Activated CD4-positive, CD25-positive, alpha-beta regulatory T cell (primary cell): ENCODE measurements around the gene MMP24.

Source experiments
- DNase-seq, 4 experiments: peaks; one replicate each; lab custom pipeline; 2025; lab: John Stamatoyannopoulos, UW

MMP24 gene

GRCh38 chr20:35279040-35279439 is 52.5 kb downstream of the MMP24 start:
- no peak for DNase-seq

GRCh38 chr20:35279533-35280174 is 53.2 kb downstream of the MMP24 start:
- no peak for DNase-seq

DNA sequence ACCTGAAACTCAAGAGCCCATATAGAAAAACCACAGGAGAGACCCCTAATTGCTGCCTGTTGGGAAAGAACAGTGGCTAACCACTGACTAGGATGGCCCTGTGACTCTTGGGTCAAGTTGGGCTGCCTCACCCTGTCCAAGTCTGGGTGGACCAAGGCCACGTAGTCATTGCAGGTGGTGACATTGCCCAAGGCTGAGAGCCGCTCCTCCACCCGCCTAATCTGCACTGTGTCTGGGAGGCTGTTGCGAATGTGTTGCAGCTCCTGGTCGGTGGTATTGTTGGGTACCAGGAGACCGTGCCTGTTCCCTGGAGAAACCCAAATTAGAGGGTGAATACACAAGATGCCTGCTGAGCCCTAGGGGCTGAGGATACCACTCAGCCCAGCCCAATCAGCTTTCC is 54.0 kb downstream of the MMP24 start:
- DNase-seq, result no peak

DNA sequence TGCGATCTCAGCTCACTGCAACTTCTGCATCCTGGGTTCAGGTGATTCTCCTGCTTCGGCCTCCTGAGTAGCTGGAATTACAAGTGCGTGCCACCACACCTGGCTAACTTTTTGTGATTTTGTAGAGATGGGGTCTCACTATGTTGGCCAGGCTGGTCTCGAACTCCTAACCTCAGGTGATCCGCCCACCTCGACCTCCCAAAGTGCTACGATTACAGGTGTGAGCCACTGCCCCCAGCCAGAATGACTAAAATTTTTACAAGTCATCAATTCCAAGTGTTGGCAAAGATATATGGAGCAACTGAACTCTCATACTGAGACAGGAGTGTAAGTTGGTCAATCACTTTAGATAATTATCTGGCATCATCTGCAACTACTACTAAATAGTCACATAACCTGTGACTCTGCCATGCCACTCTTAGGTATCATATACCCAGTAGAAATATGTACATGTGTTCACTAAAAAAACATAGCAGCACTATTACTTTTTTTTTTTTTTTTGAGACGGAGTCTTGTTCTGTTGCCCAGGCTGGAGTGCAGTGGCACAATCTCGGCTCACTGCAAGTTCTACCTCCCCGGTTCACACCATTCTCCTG is 55.1 kb downstream of the MMP24 start:
- no peak for DNase-seq

DNA sequence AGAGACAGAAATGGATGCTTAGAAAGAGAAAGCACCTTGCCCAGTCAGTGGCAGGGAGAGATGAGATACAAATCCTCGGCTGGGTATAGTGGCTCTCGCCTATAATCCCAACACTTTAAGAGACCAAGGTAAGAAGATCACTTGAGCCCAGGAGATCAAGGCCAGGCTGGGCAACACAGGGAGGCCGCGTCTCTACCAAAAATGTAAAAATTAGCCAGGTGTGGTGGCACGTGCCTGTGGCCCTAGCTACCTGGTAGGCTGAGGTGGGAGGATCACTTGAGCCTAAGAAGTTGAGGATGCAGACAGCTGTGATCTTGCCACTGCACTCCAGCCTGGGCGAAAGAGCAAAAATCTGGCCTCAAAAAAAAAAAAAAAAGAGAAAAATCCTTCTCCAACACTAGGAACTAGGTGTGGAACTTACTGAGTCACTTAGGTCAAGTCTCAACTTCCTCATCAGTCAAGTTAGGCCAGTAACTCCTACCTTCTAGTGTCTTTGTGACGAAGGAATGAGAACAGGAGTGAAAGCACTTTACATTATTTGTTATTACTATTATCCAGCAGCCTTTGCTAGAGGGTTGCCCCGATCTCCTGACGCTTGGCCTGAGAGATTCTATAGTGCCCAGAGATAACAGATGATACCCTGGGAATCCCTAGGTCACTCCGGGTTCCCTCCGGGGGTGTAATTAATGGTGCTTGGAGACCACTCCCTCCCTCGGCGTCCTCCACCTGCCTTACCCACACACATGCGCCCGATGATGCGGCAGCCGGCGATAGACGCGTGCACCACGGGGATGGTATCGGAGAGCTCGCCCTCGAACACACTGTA is 57.2 kb downstream of the MMP24 start:
- no peak for DNase-seq

GRCh38 chr20:35284267-35284991 is 57.9 kb downstream of the MMP24 start, which contains the start of gene EIF6:
TSS of gene EIF6 (minus strand) at chr20:35284772. CDS start at chr20:35284487, 285 bp downstream.
- peak; percentile 50 to 66 (median 64) for DNase-seq

GRCh38 chr20:35284992-35285805 is 58.7 kb downstream of the MMP24 start:
- DNase-seq, result no peak

DNA sequence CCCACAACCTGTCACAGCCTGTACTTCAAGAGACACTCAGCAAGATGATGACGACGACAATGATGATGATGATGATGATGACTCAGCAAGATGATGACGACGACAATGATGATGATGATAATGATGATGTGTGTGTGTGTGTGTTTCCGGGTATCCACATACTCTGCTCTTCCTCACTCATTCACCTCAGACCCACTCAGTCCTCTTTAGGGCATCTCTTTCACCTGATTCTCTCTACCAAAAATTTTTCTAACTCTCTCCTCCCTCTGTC is 59.3 kb downstream of the MMP24 start:
- no peak for DNase-seq

- DNase-seq, result no peak
These were observed 59.8 kb downstream of the MMP24 start for GRCh38 chr20:35286077-35286898.

DNA sequence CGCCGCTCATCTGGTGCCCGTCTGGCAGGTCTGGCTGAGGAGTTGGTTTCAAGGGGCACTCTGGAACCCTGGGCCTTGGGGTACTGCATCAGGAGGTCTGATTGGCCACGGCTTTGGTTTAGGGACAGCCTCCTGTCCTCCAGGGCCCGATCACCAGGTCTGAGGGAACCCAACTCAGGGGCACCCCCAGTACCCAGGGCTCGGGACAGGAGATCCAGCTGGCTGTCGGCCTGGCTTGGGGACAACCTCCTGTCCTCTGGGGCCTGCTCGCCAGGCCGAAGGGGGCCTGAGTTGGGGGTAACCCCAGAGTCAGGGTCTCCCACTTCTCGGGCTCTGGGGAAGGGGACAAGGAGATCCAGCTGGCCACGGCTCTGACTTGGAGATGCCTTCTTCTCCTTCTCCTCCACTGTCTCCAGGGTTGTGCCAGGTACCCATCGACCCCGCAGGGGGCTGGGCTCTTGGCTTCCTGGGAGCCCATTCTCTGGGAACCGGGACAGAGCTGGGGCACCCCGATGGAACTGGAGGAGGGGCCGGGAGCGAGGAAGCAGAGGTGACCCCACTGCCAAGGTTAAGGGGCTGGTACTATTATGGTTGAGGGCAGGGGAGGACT is 60.5 kb downstream of the MMP24 start:
- DNase-seq, result no peak

GRCh38 chr20:35287509-35288324 is 61.2 kb downstream of the MMP24 start:
- DNase-seq, result no peak

- DNase-seq, result no peak
These were observed 62.0 kb downstream of the MMP24 start for GRCh38 chr20:35288325-35289060.

GRCh38 chr20:35290186-35290886 is 63.8 kb downstream of the MMP24 start:
- DNase-seq, result no peak

GRCh38 chr20:35290887-35291417 is 64.5 kb downstream of the MMP24 start:
- no peak for DNase-seq

GRCh38 chr20:35291654-35292503 is 65.4 kb downstream of the MMP24 start, which contains the start of gene FAM83C:
TSS of gene FAM83C (minus strand) at chr20:35292425. CDS start at chr20:35292304, 121 bp downstream.
- DNase-seq, result no peak

DNA sequence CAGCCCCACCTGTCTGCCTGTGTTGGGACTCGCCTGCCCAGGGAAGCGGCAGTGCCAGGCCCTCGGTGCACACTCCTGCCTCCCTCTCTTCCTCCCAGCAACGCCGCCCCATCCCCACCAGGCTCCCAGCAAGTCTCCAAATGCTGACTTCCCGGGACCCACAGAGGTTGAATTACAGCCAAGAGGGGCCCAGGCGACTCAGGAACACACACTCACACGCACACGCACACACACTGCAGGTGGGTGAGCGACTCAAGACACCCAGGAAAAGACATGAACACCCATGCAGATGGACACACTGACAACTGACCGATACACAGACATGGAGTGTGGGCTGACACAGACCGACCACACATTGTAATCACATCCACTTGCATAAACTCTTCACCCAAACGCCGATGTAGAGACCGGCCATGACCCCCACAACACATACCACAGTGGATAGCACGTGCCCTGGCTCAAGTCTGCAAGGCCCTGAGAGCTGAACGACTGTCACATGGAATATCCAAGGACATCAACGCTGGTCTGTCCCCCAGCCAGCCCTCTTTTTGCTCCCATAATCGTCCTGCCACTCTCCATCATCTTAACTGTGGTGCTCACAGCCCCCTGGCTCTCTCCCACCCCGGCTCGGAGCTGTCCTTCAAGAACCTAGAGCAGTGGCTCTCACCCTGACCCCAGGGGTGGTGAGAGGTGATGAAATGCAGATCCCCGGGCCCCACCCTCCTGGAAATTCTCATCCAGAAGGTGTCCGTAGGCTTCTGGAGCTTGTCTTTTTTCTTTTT is 66.2 kb downstream of the MMP24 start:
- no peak for DNase-seq
